GM10847 (cell line): ENCODE results near the gene TBC1D3H.
"Not testable (repeated sequence)": the region's sequence is repeated elsewhere in the genome, so short reads cannot be mapped to it uniquely, and the experiment has no call there.

Source experiments
- POLR2A ChIP-seq: IDR thresholded peaks from 2 replicates; pipeline ENCODE4 v1.6.1; 2011; ENCODE audit not compliant: insufficient read length; ENCODE audit errors: extremely low read depth

Gene TBC1D3H

GRCh38 chr17:36388385-36389245 lies at the start of gene TBC1D3H:
Gene TBC1D3H (minus strand): TSS chr17:36388435. CDS start chr17:36386895, 1,540 bp downstream.
- not testable (repeated sequence) for TF ChIP-seq POLR2A
